ENCODE data around the gene TM9SF2.

Gene TM9SF2

DNA sequence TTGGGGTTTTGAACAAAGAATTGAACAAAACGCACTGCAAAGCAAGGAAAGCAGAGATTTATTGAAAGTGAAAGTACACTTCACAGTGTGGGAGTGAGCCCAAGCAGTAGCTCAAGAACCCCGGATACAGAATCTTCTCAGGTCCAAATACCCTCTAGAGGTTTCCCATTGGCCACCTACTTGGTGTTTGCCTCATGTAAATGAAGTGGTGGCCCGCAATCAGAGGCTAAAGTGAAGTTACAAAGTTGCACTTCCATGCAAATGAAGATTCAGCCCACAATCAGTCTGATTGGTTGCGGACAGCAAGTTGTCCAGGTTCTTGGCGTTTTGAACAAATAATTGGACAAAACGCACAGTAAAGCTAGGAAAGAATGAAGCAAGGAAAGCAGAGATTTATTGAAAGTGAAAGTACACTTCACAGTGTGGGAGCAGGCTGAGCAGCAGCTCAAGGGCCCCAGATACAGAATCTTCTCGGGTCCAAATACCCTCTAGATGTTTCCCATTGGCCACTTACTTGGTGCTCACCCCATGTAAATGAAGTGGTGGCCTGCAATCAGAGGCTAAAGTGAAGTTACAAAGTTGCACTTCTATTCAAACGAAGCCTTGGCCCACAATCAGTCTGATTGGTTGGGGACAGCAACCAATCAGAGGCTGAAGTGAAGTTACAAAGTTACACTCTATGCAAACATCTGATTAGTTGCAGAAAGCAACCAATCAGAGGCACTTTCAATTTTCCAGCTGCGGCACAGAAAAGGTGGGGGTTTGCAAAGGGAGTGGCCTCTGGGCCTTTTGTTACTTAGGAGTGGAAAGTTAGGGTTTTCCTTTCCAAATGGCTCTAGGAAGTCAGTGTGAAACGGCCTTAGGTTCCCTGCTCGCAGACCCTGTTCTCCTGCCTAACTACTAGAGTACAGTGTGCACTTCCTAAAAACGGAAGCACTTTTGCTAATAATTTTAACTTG, 4.8 kb upstream of the TM9SF2 start:
- DNase-seq: peak in 2 of 4 experiments; percentile 6 to 30

GRCh38 chr13:99498171-99499161, 2.8 kb upstream of the TM9SF2 start:
- DNase-seq: peak; percentile 83 to 93 (median 88)

- DNase-seq: no peak
Observed at GRCh38 chr13:99500839-99501183, 461 bp upstream of the TM9SF2 start.

GRCh38 chr13:99501848-99502301, 603 bp downstream of the TM9SF2 start:
- DNase-seq: peak in 1 of 4 experiments; percentile 28

- no peak for DNase-seq
Observed at GRCh38 chr13:99505814-99506269, 4.6 kb downstream of the TM9SF2 start.

DNA sequence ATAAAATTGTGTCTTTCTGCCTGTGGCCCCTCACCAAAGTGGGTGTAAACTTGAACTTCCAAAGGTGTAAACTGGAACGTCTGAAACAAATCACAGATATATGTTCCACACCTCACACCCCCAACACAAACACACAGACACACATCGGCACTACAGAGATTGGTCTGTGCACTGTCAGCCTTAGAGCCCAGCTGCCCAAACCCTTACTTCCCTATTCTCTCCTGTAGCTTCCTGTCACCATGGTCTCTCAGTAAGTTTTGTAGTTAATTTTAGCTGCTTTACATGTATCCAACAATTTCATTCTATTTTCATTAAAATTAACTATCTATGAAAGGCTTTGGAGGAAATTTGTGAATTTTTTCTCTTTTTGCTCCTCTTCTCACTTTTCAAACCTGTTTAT, 5.4 kb downstream of the TM9SF2 start:
- no peak for DNase-seq

DNA sequence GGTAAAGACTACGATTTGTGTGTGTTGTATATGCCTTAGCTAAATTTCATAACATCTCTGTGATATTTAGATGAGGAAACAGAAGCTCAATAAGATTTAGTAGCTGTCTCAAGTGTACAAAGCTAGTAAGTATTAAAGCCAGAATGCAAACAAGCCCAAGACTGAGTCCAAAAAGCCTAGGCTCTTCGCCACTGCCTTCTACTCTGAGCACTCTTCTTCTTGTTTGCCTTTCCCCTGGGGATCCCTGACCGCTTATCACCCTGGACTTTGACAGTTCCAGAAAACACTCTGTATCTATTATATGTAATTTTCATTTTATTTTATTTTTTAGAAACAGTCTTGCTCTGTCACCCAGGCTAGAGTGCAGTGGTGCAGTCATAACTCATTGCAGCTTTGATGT, 5.8 kb downstream of the TM9SF2 start:
- DNase-seq: no peak

DNA sequence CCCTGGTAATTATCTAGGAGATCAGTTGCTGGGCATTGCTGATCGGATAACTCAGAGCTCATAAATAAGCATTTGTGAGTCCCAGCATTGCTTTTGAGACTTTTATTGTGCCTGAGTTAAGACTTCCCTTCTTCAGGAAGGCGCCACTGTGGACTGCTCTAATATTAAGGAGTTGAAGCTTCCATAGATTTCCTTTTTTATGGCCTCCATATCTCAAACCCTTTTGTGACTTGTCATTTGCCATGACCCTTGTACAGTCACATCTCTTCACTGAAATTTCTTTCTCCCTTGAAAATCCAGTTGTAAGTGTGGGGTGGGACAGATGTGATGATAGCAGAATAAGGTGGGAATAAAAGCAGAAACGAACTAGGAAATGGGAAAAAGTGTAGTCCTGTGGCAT, 6.3 kb downstream of the TM9SF2 start:
- DNase-seq: no peak

GRCh38 chr13:99507986-99508385, 6.7 kb downstream of the TM9SF2 start:
- DNase-seq: no peak

GRCh38 chr13:99509479-99509878, 8.2 kb downstream of the TM9SF2 start:
- DNase-seq: no peak

DNA sequence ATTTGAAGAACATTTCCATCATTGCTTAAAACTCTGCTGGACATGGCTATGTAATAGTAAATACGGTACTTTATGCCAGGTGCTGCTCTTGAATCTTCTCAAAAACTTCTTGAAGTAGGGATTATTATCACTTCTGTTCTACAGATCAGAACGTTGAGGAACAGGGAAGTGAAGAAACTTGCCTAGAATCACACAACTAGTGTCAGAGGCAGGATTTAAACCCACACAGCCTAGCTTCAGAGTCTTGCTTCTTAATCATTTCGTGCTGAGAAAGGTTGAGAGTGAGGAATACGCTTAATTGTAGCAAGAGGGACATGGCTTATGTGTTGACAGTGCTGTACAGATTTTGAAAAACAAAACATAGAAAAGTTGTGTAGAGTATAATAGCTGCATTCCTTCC, 13.5 kb downstream of the TM9SF2 start:
- DNase-seq: no peak

- DNase-seq: no peak
Observed at GRCh38 chr13:99516153-99516929, 15.1 kb downstream of the TM9SF2 start.

DNA sequence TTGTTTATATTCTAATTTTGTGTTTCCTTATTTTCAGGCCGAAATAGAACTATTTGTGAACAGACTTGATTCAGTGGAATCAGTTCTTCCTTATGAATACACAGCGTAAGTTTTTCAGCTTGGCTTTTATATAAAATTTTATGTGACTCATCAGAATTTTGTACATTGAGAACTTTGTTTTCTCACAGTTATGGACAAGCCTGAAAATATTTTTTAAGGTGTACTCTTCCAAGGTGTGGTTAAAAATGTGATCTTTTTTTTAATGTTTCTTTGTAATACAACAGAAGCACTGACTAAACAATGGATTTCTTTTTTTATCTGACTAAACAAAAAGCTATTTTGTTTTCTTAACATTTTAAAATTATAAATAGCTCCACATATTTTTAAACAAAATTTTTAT, 16.3 kb downstream of the TM9SF2 start:
- no peak for DNase-seq

DNA sequence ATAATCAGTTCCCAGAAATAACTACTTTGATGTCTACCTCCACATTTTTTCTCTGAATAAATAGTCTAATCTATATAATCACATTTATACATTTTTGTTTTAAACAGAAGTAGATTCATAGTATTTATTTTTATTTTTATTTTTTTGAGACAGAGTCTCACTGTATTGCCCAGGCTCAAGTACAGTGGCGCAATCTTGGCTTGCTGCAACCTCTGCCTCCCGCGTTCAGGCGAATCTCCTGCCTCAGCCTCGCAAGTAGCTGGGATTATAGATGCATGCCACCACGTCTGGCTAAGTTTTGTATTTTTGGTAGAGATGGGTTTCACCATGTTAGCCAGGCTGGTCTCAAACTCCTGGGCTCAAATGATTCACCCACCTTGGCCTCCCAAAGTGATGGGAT, 16.7 kb downstream of the TM9SF2 start:
- no peak for DNase-seq

DNA sequence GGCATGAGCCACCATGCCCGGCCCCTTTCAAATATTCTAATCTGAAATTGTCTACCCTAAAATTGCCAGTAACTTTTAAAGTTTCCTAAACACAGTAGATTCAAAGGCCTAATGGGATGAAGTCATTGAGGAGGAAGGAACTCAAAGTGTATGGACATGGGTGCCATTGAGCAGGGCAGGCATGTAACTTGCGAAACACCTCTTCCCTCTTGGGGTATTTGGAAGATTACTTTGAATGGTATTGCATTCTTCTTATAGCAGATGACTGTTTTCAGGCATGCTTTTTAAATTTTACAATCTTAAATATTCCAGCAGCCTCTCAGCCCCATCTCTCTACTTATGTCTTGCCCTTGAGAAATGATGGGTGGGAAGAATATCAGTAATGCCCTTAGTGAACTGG, 21.0 kb downstream of the TM9SF2 start:
- no peak for DNase-seq

DNA sequence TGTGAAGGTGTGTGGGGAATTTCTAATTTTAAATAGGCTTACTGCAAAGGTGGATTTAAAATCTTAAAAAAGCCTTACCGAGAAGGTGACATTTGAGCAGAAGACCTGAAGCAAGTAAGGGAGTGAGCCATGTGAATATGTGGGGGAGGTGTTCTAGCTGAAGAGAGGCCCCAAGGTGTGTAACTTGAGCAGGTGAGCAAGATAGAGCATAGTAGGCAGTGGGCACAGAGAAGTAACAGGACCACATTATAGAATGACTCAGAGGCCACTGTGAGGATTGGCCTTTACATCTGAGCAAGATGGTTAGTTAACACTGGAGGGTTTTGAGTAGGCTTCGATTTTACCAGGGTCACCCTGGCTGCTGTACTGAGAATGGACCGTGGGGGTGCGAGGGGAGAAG, 22.6 kb downstream of the TM9SF2 start:
- DNase-seq: no peak

- no peak for DNase-seq
Observed at GRCh38 chr13:99525967-99526366, 24.7 kb downstream of the TM9SF2 start.

DNA sequence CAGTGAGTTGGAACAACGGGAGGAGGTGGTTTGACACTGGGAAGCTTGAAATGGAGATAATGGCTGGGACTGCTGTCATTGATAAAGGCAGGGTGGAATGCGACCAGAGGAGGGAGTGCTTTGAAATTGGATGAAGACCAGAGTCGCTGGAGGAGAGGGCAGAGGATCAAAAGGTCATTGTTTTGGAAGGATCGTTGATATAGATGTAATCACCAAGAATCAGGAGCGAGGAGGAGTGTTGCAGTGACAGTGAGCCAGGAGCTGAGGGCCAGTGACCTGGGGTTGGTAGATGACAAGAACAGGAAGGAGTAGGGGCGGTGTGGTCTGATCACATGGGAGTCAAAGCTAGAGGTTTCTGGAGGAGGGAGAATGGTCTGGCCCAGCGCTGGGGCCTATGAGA, 25.3 kb downstream of the TM9SF2 start:
- DNase-seq: no peak

DNA sequence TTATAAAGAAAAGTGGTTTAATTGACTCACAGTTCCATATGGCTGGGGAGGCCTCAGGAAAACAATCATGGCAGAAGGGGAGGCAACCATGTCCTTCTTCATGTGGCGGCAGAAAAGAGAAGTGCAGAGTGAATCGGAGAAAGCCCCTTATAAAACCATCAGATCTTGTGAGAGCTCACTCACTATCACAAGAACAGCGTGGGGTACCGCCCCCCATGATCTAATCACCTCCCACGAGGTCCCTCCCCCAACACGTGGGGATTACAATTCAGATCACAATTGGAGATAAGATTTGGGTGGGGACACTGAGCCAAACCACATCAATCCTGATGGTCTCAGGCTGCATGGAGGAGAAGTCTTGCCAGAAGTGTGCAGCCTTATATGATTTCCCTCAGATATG, 26.0 kb downstream of the TM9SF2 start:
- no peak for DNase-seq

DNA sequence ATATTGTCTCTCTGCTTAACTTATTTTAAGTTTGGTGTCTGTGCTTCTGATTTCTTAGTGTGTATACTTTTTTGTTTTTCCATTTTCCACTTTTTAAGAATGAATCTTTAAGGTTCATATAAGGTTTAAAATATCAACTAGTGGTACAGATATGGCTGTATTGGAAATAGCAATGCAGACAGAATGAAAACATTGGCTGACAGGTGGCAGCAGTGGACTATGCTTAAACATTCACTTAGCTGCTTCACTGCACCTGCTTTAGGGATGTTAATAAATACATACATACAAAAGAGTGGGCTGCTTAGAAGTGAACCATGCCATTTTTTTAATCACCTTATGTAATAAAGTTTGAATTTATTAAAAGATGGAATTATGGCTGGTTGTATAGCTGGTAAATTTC, 27.3 kb downstream of the TM9SF2 start:
- peak in 1 of 4 experiments; percentile 9 for DNase-seq

DNA sequence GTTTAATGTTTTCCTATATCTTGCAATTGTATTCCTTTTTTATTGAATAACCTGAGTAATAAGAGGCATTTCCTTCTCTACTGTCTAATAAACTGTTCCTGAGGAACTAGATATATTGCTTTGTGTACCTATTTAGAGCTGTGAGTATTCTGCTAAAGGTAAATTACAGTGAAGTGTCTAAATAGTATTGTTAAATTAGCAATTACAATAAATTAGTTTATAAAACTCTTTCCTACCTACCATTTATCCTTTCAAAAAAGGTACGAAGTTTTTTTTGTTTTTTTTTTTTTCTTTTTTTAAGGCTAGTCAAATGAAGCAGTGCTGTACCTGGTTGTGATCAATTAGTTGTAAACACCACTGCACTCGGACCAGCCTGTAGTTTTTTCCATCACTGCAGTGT, 34.8 kb downstream of the TM9SF2 start:
- no peak for DNase-seq

GRCh38 chr13:99540530-99540929, 39.3 kb downstream of the TM9SF2 start:
- no peak for DNase-seq
